GM19395 (cell line): ENCODE measurements around the gene SPEG.

ENCODE experiments used
- ATAC-seq: cut with Tn5 transposase; IDR thresholded peaks from one replicate; pipeline ENCODE4 v1.9.1; 2021; ENCODE audit warnings: mild to moderate bottlenecking, moderate library complexity; ENCODE audit not compliant: unreplicated experiment

Gene SPEG

DNA sequence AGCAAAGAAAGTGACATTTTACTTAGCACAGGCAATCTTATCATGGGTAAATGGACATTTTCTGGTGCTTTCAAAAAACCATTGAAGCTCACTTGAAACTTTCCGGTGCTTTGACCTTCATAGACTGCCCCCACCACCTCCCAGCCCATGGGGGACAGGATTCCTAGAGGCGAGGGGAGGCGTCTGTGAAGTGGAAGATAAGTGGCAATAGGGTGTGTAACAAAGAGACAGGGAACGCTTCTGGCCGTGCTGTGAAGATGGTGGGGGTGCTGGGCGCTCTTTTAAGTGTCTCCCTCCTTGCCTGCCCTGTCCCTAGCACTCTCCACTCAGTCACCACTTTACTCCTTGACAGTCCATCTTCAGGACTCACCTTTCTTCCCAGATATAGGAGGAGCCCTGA is 40.6 kb downstream of the SPEG start:
- no peak for ATAC-seq

DNA sequence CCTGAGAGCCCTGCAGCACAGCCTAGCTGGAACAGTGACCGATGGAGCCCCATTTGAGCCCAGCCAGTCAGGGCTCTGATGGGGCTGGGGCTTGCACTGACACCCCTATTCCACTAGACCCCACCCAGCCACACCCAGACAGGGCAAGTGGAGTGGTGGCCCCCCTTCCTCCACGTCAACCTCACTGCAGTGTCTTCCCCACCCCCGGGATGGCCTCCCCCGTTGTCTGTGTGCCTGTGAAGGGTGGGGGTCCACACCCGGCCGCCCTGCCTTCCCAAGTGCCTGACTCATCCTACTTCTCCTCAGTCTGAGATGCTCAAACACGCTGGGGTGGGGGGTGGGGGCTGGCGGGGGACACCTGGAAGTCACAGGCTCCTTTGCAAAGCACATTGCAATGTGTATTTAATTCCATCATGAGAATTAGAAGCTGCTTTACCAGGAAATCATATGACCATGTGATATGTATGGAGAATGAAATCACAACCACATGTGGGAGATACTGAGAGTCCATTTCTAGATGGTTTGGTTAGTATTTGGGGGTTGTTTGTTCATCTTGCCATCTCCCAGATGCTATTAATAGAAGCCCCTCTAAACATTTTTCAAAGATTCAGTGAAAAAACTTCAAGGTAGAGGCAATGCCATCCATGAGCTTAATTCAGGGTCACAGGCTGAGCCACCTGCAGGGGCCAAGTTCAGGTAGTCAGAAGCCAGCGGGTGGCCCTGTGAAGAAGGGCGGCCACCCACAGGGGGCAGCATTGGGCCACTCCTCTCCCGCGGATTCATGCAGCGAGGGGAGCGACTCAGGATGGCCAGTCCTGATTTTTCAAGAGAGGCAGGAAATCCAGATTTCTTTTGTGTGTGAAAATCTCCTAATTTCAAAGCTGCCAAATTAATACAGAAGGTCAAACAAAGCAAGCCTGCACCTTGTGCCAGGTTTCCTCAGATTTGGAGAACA is 41.3 kb downstream of the SPEG start:
- no peak for ATAC-seq

DNA sequence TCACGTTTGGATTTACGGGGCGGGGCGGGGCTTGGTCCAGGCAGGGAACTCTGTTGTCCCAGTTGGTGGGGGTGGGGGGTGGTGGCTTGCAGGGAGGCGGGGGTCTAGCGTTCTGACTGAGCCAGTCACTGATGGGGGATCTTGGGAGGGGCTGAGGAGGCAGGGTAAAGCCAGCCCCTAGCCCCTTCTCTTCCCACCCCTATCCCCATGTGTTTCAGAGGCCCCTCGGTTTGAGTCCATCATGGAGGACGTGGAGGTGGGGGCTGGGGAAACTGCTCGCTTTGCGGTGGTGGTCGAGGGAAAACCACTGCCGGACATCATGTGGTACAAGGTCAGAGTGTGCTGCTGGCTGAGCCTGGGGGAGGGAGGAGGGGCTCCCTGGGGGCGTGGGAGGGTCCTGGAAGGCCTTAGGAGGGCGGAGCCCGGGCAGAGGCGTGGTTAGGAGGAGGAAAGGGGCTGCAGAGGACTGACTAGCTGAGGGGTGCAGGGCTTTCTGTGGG is 42.1 kb downstream of the SPEG start:
- ATAC-seq = no peak

DNA sequence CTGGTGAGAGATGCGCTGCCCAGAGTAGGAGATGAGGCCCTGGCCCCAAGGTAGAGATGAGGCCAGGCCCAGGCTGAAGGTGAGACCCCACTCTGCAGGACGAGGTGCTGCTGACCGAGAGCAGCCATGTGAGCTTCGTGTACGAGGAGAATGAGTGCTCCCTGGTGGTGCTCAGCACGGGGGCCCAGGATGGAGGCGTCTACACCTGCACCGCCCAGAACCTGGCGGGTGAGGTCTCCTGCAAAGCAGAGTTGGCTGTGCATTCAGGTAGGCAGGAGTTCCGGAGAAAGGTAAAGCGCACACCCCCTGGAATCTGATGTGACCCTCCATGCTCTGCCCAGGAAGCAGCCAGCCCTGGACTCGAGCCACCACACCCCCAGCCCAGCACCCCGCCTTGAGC is 42.5 kb downstream of the SPEG start:
- ATAC-seq = no peak

DNA sequence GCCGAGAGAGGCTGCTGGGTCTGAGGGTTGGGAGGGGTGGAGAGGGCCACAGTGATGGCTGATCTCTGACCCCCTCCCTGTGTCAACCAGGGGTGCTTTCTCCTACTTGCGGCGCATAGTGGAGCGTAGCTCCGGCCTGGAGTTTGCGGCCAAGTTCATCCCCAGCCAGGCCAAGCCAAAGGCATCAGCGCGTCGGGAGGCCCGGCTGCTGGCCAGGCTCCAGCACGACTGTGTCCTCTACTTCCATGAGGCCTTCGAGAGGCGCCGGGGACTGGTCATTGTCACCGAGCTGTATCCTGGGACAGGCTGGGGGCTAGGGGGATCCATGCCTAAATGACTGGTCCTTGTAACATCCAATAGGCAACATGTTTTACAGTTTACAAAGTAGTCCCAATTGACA is 43.2 kb downstream of the SPEG start:
- no peak for ATAC-seq

DNA sequence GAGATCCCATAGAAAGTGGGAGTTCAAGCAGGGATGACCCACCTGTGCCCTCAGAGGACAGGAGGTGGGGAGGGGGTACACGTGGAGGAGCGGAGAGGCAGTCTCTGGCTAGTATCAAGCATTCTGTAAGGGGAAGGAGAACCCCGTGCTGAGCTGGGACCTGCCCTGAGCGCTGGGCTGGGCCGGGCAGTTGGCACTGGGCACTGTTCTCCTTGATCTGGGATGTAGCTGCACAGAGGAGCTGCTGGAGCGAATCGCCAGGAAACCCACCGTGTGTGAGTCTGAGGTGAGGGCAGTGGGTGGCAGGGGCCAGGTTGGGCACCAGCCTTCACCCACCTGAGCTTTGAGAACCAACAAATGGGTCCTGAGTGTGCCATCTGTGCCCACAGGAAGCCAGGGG is 44.3 kb downstream of the SPEG start:
- no peak for ATAC-seq

DNA sequence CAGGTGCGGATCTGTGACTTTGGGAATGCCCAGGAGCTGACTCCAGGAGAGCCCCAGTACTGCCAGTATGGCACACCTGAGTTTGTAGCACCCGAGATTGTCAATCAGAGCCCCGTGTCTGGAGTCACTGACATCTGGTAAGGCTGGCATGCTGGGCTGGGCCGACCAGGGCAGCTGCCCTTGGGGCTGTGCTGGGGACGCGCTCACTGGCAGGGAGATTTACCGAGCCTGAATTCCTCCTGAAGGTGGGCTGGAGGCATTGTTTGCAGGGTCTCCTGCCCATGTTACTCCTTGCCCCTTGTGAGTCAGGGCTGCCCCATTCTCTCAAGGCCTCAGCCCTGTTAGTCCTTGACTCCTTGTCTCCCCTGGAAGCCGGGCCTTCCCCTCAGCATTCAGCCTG is 45.4 kb downstream of the SPEG start:
- no peak for ATAC-seq

DNA sequence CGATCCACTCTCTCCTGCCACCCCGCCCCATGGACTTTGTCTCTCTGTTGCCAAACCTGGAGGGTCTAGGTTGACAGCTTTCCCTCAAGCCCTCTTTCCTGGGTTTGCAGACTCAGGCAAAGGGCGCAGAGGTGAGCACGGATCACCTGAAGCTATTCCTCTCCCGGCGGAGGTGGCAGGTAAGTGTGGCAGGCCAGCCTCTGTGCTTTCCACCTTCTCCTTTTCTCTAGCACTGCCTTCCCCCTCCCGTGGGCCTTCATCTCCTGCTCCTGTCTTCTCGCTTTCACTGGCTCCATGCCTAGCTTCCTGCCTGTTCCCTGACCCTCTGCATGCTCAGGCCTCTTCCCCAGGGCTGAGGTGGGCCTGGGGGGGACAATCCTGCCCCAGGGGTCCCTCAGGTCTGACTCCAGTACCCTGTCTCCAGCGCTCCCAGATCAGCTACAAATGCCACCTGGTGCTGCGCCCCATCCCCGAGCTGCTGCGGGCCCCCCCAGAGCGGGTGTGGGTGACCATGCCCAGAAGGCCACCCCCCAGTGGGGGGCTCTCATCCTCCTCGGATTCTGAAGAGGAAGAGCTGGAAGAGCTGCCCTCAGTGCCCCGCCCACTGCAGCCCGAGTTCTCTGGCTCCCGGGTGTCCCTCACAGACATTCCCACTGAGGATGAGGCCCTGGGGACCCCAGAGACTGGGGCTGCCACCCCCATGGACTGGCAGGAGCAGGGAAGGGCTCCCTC is 48.2 kb downstream of the SPEG start:
- no peak for ATAC-seq

DNA sequence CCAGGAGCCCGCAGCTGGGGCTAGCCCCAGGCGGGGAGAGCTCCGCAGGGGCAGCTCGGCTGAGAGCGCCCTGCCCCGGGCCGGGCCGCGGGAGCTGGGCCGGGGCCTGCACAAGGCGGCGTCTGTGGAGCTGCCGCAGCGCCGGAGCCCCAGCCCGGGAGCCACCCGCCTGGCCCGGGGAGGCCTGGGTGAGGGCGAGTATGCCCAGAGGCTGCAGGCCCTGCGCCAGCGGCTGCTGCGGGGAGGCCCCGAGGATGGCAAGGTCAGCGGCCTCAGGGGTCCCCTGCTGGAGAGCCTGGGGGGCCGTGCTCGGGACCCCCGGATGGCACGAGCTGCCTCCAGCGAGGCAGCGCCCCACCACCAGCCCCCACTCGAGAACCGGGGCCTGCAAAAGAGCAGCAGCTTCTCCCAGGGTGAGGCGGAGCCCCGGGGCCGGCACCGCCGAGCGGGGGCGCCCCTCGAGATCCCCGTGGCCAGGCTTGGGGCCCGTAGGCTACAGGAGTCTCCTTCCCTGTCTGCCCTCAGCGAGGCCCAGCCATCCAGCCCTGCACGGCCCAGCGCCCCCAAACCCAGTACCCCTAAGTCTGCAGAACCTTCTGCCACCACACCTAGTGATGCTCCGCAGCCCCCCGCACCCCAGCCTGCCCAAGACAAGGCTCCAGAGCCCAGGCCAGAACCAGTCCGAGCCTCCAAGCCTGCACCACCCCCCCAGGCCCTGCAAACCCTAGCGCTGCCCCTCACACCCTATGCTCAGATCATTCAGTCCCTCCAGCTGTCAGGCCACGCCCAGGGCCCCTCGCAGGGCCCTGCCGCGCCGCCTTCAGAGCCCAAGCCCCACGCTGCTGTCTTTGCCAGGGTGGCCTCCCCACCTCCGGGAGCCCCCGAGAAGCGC is 49.1 kb downstream of the SPEG start:
- no peak for ATAC-seq

DNA sequence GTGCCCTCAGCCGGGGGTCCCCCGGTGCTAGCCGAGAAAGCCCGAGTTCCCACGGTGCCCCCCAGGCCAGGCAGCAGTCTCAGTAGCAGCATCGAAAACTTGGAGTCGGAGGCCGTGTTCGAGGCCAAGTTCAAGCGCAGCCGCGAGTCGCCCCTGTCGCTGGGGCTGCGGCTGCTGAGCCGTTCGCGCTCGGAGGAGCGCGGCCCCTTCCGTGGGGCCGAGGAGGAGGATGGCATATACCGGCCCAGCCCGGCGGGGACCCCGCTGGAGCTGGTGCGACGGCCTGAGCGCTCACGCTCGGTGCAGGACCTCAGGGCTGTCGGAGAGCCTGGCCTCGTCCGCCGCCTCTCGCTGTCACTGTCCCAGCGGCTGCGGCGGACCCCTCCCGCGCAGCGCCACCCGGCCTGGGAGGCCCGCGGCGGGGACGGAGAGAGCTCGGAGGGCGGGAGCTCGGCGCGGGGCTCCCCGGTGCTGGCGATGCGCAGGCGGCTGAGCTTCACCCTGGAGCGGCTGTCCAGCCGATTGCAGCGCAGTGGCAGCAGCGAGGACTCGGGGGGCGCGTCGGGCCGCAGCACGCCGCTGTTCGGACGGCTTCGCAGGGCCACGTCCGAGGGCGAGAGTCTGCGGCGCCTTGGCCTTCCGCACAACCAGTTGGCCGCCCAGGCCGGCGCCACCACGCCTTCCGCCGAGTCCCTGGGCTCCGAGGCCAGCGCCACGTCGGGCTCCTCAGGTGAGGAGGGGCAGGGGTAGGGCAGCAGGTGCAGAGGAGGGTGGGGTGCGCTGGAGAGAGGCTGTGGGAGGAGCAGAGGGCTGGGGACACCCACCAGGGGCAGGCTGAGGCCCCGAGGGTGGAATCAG is 49.9 kb downstream of the SPEG start:
- ATAC-seq = no peak

DNA sequence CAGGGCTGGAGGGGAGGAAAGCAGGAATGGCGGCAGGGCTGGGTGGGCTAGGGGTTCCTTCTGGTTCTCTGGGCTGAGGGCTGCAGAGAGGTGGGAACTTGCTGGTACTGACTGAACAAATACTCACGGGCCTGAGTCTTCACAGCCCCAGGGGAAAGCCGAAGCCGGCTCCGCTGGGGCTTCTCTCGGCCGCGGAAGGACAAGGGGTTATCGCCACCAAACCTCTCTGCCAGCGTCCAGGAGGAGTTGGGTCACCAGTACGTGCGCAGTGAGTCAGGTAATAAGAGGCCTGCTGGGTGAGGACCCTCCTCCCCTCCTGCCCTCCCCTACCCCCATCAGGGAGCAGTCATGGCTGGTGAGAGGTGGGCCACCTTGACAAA is 50.5 kb downstream of the SPEG start:
- ATAC-seq = no peak

DNA sequence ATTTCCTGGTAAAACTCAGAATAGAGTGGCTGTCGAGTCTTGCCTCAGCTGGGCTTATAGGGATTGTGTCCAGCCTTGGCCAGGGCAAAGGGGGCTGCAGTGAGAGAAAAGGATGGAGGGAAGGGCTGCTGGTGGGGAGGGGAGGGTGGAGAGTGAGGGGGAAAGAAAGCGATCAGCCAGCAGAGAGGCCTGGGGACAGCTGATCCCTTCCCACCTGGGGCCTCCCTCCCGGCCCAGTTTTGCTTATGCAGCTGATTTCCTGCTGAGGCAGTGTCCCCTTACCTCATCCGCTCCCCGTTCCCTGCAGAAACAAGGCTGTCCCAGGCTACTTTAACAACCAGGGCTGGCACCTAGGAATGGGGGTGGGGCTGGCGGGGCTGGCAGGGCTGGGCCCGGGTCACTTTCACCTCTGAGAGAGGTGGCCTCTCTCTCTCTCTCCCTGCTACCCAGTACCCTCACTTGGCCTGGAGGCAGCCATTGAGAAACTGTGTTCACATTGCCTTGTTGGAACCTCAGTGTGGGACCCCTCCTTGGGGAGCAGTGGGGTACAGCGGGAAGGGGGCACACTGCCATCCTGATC is 51.8 kb downstream of the SPEG start:
- ATAC-seq = no peak

DNA sequence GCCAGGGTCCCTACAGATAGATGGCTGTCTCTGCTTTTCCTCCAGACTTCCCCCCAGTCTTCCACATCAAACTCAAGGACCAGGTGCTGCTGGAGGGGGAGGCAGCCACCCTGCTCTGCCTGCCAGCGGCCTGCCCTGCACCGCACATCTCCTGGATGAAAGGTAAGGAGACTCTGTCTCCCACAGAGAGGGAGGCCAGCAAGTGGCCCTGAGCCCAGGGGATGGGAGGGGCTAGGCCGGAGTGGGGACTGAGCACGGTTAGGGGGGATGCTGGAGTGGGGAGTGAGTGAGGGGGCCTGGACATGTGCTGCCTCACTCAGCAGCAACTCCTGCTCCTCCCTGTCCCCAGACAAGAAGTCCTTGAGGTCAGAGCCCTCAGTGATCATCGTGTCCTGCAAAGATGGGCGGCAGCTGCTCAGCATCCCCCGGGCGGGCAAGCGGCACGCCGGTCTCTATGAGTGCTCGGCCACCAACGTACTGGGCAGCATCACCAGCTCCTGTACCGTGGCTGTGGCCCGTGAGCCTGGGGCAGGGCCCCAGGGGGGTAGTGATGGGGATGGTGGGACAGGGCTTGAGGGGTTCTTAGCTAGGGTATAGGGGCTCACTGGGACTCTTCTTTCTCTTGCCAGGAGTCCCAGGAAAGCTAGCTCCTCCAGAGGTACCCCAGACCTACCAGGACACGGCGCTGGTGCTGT is 53.7 kb downstream of the SPEG start:
- ATAC-seq = no peak

DNA sequence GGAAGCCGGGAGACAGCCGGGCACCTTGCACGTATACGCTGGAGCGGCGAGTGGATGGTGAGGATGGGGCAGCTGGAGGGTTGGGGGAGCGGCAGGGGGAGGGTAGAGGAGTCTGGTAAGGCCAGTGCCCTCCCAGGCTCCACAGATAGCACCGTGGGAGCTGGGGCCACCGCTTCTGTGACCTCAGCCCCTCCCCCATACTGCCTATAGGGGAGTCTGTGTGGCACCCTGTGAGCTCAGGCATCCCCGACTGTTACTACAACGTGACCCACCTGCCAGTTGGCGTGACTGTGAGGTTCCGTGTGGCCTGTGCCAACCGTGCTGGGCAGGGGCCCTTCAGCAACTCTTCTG is 54.2 kb downstream of the SPEG start:
- ATAC-seq = no peak

DNA sequence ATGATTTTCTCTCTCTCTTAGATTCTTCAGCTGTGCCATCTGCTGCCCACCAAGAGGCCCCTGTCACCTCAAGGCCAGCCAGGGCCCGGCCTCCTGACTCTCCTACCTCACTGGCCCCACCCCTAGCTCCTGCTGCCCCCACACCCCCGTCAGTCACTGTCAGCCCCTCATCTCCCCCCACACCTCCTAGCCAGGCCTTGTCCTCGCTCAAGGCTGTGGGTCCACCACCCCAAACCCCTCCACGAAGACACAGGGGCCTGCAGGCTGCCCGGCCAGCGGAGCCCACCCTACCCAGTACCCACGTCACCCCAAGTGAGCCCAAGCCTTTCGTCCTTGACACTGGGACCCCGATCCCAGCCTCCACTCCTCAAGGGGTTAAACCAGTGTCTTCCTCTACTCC is 54.7 kb downstream of the SPEG start:
- ATAC-seq = no peak

DNA sequence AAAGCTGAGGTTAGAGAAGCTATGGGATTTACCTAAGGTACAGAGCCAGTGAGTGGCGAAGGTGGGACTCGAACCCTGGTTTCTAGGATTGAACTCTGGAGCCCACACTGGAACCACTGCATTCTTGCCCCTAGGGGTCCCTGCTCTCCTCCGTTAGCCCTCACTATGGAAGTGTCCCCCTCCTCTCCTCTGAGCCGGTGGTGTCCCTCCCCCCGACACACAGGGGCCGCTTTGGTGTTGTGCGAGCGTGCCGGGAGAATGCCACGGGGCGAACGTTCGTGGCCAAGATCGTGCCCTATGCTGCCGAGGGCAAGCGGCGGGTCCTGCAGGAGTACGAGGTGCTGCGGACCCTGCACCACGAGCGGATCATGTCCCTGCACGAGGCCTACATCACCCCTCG is 55.5 kb downstream of the SPEG start:
- ATAC-seq = no peak

DNA sequence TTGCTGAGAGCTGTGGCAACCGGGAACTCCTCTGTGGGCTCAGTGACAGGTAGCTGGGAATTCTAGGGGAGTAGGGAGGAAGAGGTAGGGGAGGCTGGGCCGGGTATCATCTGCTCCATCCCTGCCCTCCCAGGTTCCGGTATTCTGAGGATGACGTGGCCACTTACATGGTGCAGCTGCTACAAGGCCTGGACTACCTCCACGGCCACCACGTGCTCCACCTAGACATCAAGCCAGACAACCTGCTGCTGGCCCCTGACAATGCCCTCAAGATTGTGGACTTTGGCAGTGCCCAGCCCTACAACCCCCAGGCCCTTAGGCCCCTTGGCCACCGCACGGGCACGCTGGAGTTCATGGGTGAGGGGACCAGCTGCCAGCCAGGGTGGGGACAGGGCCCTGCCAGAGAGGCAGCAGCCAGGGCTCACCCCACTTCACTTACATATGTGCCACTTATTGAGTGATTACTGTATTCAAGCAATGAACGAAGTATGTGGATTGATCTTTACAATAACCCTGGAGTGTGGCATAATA is 56.0 kb downstream of the SPEG start:
- no peak for ATAC-seq

DNA sequence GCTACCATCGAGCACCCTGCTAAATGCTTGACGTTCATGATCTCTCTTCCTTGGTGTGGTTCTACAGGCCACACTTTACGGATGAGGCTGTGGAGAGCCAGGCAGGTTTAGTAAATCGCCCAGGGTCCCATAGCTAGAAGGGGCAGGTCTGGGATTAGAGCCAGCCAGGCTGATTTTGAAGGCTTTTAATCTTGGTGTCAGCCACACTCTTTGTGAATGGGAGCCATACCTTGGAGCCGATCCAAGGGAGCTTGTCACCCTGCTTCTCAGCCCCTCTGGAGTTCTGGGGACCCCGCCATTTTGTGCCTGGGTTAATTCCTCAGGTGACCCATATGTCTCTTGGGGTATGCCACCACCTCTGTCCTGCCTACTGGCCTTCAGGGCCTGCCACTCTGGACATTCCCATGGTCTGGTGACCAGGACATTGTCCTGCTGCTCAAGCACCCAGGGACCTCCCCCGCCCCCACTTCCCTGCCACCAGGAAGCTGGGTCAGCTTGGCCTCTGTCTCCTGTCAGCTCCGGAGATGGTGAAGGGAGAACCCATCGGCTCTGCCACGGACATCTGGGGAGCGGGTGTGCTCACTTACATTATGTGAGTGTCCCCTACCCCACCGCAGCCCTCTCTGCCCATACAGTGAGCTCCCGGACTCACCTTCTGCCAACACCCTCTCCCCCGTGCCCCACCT is 56.8 kb downstream of the SPEG start:
- ATAC-seq = no peak
